K562 (cell line): ENCODE results near the gene ATRNL1. TPM values are rescaled to one million over a fixed set of nuclear protein-coding genes. Genes with fewer than 3 reads are reported as not detected.

ENCODE experiments used
- ATAC-seq: fragments of 200-7000 bp; cut with Tn5 transposase; 3 replicates; pipeline ENCODE4 v1.9.1; 2020; ENCODE audit warnings: moderate library complexity
- BruUV-seq: library from RNA; stranded (reverse); fragments of 400-500 nt; replicated peaks from 2 replicates; lab custom pipeline; 2021; lab: Mats Ljungman, UMichigan
- CTCF ChIA-PET: fragments of 300-600 bp; formaldehyde crosslinking; extraction: SDS; loops from one replicate; lab custom pipeline; 2021; ENCODE audit warnings: low intra/inter-chr PET ratio; lab: Yijun Ruan, JAX
- POLR2A ChIA-PET: fragments of 300-600, 350-650 bp; sonication (Branson Sonifier 250); formaldehyde crosslinking; extraction: SDS; loops from one replicate; lab custom pipeline; 2021; ENCODE audit warnings: antibody characterized with exemption, inconsistent platforms; lab: Yijun Ruan, JAX
- DNase-seq, 4 experiments: peaks; one replicate each; pipeline versions ENCODE4 v3.0.0 to v3.0.0-alpha.2; 2011 to 2018; ENCODE audit warnings: low spot score in 3 of 4, mixed read lengths in 3 of 4; ENCODE audit errors: extremely low read depth in 1 of 4
- FAIRE-seq: peaks from 2 replicates; lab custom pipeline; 2011; peaks lifted over from hg19 to GRCh38; lab: Jason Lieb, UNC
- H2AFZ ChIP-seq: 2 replicates; pipeline ENCODE4 v1.6.0; 2011; ENCODE audit warnings: low read depth, low read length, control low read depth, inconsistent platforms
- H3K27ac ChIP-seq: fragments of 200-600 bp; 3 replicates; pipeline ENCODE4 v1.8.0; 2011; ENCODE audit warnings: low read depth, mild to moderate bottlenecking, control low read depth, inconsistent platforms, low read length, moderate library complexity, mixed read lengths; ENCODE audit errors: extremely low read depth
- H3K27me3 ChIP-seq, 2 experiments: fragments of 300-600 bp in 1 of 2; 2 replicates in 1 of 2; 3 replicates in 1 of 2; pipeline versions ENCODE4 v1.6.0 to v1.8.0; 2011; ENCODE audit warnings: inconsistent platforms in 2 of 2, low read length in 2 of 2, mild to moderate bottlenecking in 1 of 2, mixed read lengths in 1 of 2, moderate library complexity in 1 of 2; ENCODE audit not compliant: control insufficient read depth in 2 of 2, insufficient read depth in 2 of 2
- H3K36me3 ChIP-seq: fragments of 300-600 bp; 3 replicates; pipeline ENCODE4 v1.8.0; 2011; ENCODE audit warnings: mild to moderate bottlenecking, low read length, inconsistent platforms; ENCODE audit not compliant: control insufficient read depth, insufficient read depth
- H3K4me1 ChIP-seq, 2 experiments: fragments of 200-600 bp in 1 of 2; replicated peaks in 1 of 2; 2 replicates in 1 of 2; 3 replicates in 1 of 2; pipeline versions ENCODE4 v1.5.1 to v1.8.0; 2011; ENCODE audit warnings: inconsistent platforms in 2 of 2, low read length in 2 of 2, mild to moderate bottlenecking in 1 of 2, mixed read lengths in 1 of 2, moderate library complexity in 1 of 2; ENCODE audit not compliant: control insufficient read depth in 2 of 2, insufficient read depth in 2 of 2
- H3K4me2 ChIP-seq: 2 replicates; pipeline ENCODE4 v1.6.1; 2011; ENCODE audit warnings: low read length, control low read depth, inconsistent platforms, mixed read lengths; ENCODE audit not compliant: insufficient read depth
- H3K4me3 ChIP-seq: fragments of 200-600 bp; sonication (generic), shearing (Covaris generic); 2 replicates; pipeline ENCODE4 v1.5.1; 2016; ENCODE audit warnings: control low read depth, inconsistent platforms
- H3K79me2 ChIP-seq: fragments of 200-600 bp; 3 replicates; pipeline ENCODE4 v1.8.0; 2011; ENCODE audit warnings: low read length, inconsistent platforms; ENCODE audit not compliant: control insufficient read depth, insufficient read depth
- H3K9ac ChIP-seq, 2 experiments: 2 replicates each; pipeline versions ENCODE4 v1.6.0 to v1.6.1; 2011; ENCODE audit warnings: low read depth in 2 of 2, low read length in 2 of 2, control low read depth in 1 of 2, inconsistent platforms in 1 of 2, mild to moderate bottlenecking in 1 of 2, mixed read lengths in 1 of 2; ENCODE audit not compliant: insufficient read depth in 1 of 2
- H3K9me1 ChIP-seq: one replicate; pipeline ENCODE4 v1.6.0; 2011; ENCODE audit warnings: inconsistent platforms, mild to moderate bottlenecking, low read length, moderate library complexity; ENCODE audit not compliant: control insufficient read depth, insufficient read depth
- H3K9me3 ChIP-seq: replicated peaks from 2 replicates; pipeline ENCODE4 v1.5.1; 2011; ENCODE audit warnings: low read depth, low read length, inconsistent platforms; ENCODE audit not compliant: control insufficient read depth, insufficient read depth
- H4K20me1 ChIP-seq: replicated peaks from 2 replicates; pipeline ENCODE4 v1.6.1; 2011; ENCODE audit warnings: low read length, inconsistent platforms, mixed read lengths; ENCODE audit not compliant: control insufficient read depth, insufficient read depth
- CBFA2T3 ChIP-seq: fragments of 450-650 bp; IDR thresholded peaks from 2 replicates; pipeline ENCODE4 v1.6.1; 2017
- COPS2 ChIP-seq: fragments of 450-650 bp; conservative IDR thresholded peaks from 2 replicates; pipeline ENCODE4 v1.6.1; 2016; ENCODE audit warnings: mild to moderate bottlenecking, moderate library complexity
- E2F3 ChIP-seq: fragments of 250-450 bp; sonication (Bioruptor Pico); IDR thresholded peaks from 2 replicates; pipeline ENCODE4 v1.4.0; 2020; ENCODE audit warnings: mild to moderate bottlenecking
- KDM5B ChIP-seq: fragments of 200-600 bp; sonication (generic); IDR thresholded peaks from 2 replicates; pipeline ENCODE4 v1.6.1; 2012; ENCODE audit warnings: low read depth, mild to moderate bottlenecking, moderate library complexity, low read length, control low read depth, inconsistent platforms; ENCODE audit not compliant: insufficient replicate concordance
- MCM7 ChIP-seq, 2 experiments: fragments of 450-650 bp; IDR thresholded peaks; 2 replicates each; pipeline ENCODE4 v1.6.1; 2016 to 2018
- ZNF140 ChIP-seq: fragments of 250-450 bp; sonication (Bioruptor Pico); IDR thresholded peaks from 2 replicates; pipeline ENCODE4 v1.8.0; 2021; ENCODE audit warnings: moderate library complexity, mild to moderate bottlenecking, inconsistent platforms
- ZNF274 ChIP-seq: IDR thresholded peaks from 2 replicates; pipeline ENCODE4 v1.6.1; 2011; ENCODE audit warnings: low read depth, mild to moderate bottlenecking, low read length, moderate library complexity, borderline replicate concordance
- WGBS: fragments of 100-300 bp; shearing (Covaris generic); methylation state at CpG from one replicate; pipeline ENCODE4 v1.1.6; 2016; ENCODE audit warnings: low coverage, mixed read lengths; ENCODE audit not compliant: insufficient coverage; ENCODE audit errors: missing lambda C conversion rate; 5-methylcytosine and 5-hydroxymethylcytosine counted together
- in situ Hi-C: fragments of 300-500 bp; cut with MboI; formaldehyde crosslinking; loops from 4 replicates; pipeline ENCODE4 v1.15.0; 2018; ENCODE audit warnings: inconsistent platforms, mixed read lengths
- intact Hi-C: fragments of 100-400 bp; cut with micrococcal nuclease; formaldehyde crosslinking; loops from 2 replicates; pipeline ENCODE4 v1.14.2; 2022
- polyA plus RNA-seq, 8 experiments: library from polyadenylated mRNA; depleted of rRNA in 4 of 8; stranded (reverse) in 5 of 8; unstranded in 3 of 8; fragments of >200 nt; fragmentation: Nextera tagmentation in 2 of 8; fragmentation: Illumina TruSeq in 1 of 8; extraction: Ambion mirVana in 2 of 8; extraction: Trizol in 1 of 8; gene quantifications; 2 replicates each; pipeline versions ENCODE4 v1.2.1 to v1.2.3, GENCODE V29; 2011 to 2014; ENCODE audit warnings: inconsistent platforms in 1 of 8, missing spikeins in 1 of 8
- total RNA-seq, 7 experiments: library from RNA; depleted of rRNA in 6 of 7; stranded (reverse); fragments of >200 nt in 6 of 7; fragmentation: Illumina TruSeq in 2 of 7; extraction: Trizol in 2 of 7; gene quantifications; 2 replicates each; pipeline versions ENCODE4 v1.2.1 to v1.2.3, GENCODE V29; 2011 to 2021; ENCODE audit warnings: low replicate concordance in 1 of 7
- TF ChIP-seq, protein P1 (sequence below), 2 experiments: IDR thresholded peaks; 2 replicates each; pipeline ENCODE4 v1.6.1; 2011; ENCODE audit warnings: borderline replicate concordance in 1 of 2, control low read depth in 1 of 2, low read depth in 1 of 2, low read length in 1 of 2, mild to moderate bottlenecking in 1 of 2, mixed read lengths in 1 of 2, moderate library complexity in 1 of 2; ENCODE audit not compliant: insufficient read depth in 1 of 2, insufficient read length in 1 of 2, poor library complexity in 1 of 2, severe bottlenecking in 1 of 2; ENCODE audit errors: extremely low read depth in 1 of 2
- TF ChIP-seq, protein P2 (sequence below): sonication (generic); formaldehyde crosslinking; IDR thresholded peaks from 2 replicates; pipeline ENCODE4 v1.8.0; 2022; ENCODE audit warnings: mild to moderate bottlenecking, low read depth, missing genetic modification reagents

ATRNL1 gene
- total and polyA plus RNA-seq, 9 of the 15 experiments (the other 6 are each of a cell fraction or from before 2014, with no cell fraction given): 0.18 TPM; not detected in 8

DNA sequence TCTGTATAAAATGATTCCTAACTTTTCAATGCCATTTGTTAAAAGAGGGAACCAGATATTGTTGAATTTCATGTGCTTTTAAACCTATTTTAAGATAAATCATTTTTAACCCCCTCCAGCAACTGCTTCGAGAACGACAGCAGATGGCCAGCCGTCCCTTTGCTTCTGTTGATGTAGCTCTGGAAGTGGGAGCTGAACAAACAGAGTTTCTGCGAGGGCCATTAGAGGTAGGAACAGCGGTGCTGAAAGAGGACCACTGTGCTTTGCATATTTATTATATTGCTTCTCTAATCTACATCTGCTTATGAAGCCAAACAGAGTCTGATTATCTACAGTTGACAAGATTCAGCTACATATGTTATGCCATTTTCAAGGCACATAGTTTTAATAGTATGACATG is 634.0 kb downstream of the ATRNL1 start:
- TF ChIP-seq CBFA2T3: no peak
- no peak for TF ChIP-seq ZNF274
- TF ChIP-seq, protein P1, sequence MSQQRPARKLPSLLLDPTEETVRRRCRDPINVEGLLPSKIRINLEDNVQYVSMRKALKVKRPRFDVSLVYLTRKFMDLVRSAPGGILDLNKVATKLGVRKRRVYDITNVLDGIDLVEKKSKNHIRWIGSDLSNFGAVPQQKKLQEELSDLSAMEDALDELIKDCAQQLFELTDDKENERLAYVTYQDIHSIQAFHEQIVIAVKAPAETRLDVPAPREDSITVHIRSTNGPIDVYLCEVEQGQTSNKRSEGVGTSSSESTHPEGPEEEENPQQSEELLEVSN (IDR thresholded peaks at IDR 0.05; ENCODE audit: borderline replicate concordance in 1 of 2, extremely low read depth in 1 of 2, insufficient read depth in 1 of 2, insufficient read length in 1 of 2, low read depth in 1 of 2, low read length in 1 of 2, poor library complexity in 1 of 2, severe bottlenecking in 1 of 2): no peak
- TF ChIP-seq, protein P2, sequence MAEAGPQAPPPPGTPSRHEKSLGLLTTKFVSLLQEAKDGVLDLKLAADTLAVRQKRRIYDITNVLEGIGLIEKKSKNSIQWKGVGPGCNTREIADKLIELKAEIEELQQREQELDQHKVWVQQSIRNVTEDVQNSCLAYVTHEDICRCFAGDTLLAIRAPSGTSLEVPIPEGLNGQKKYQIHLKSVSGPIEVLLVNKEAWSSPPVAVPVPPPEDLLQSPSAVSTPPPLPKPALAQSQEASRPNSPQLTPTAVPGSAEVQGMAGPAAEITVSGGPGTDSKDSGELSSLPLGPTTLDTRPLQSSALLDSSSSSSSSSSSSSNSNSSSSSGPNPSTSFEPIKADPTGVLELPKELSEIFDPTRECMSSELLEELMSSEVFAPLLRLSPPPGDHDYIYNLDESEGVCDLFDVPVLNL (CRISPR knock-in tag): no peak
- no peak for TF ChIP-seq KDM5B
- TF ChIP-seq MCM7 (IDR thresholded peaks at IDR 0.05): no peak
- no peak for TF ChIP-seq ZNF140 (CRISPR knock-in tag)
- no peak for TF ChIP-seq E2F3 (CRISPR knock-in tag)
- TF ChIP-seq COPS2: no peak
- intact Hi-C loops: no loop called here
- Histone ChIP-seq H3K9ac (no peak overlapping the region), H2AFZ (no peak overlapping the region), H3K4me2 (no peak overlapping the region), H3K36me3 (no peaks in the 10 kb centered on the region), H3K27ac (no peak overlapping the region), H3K4me1 (no peaks in the 10 kb centered on the region), H3K4me3 (no peak overlapping the region), H3K79me2 (no peaks in the 10 kb centered on the region), H3K9me3 (no peaks in the 10 kb centered on the region), H3K9me1 (no peaks in the 10 kb centered on the region), H4K20me1 (no peaks in the 10 kb centered on the region), H3K27me3 (no peaks in the 10 kb centered on the region)
- no peak for DNase-seq
- no TSS peak for BruUV-seq
- ATAC-seq: no peak
- CTCF ChIA-PET: no interaction called here
- FAIRE-seq: no peak
- WGBS: 0% methylated on average over 4 of the region's 5 CpGs
- POLR2A ChIA-PET: no interaction called here
- in situ Hi-C loops: no loop called here
